Osteoblast (primary cell): Measurements from ENCODE around the gene AVP. TPM values are rescaled to one million over a fixed set of nuclear protein-coding genes. Genes with fewer than 3 reads are reported as not detected.

Experiments
- DNase-seq: peaks from one replicate; pipeline ENCODE4 v3.0.0; 2011; ENCODE audit warnings: low spot score, mixed read lengths; ENCODE audit not compliant: insufficient read length; ENCODE audit errors: missing footprints
- H2AFZ ChIP-seq: 2 replicates; pipeline ENCODE4 v1.6.0; 2011; ENCODE audit warnings: mild to moderate bottlenecking, low read length
- H3K27ac ChIP-seq: 2 replicates; pipeline ENCODE4 v1.5.1; 2011; ENCODE audit warnings: mild to moderate bottlenecking, low read depth, low read length, moderate library complexity
- H3K27me3 ChIP-seq: 2 replicates; pipeline ENCODE4 v1.6.0; 2012; ENCODE audit warnings: mild to moderate bottlenecking, control low read depth, inconsistent platforms, low read length, moderate library complexity; ENCODE audit not compliant: insufficient read depth
- H3K36me3 ChIP-seq: 2 replicates; pipeline ENCODE4 v1.5.1; 2011; ENCODE audit warnings: mild to moderate bottlenecking, low read length, control low read depth, moderate library complexity; ENCODE audit not compliant: insufficient read depth
- H3K4me1 ChIP-seq: 2 replicates; pipeline ENCODE4 v1.5.1; 2011; ENCODE audit warnings: mild to moderate bottlenecking, low read length, control low read depth, moderate library complexity; ENCODE audit not compliant: insufficient read depth
- H3K4me2 ChIP-seq: 2 replicates; pipeline ENCODE4 v1.6.0; 2011; ENCODE audit warnings: mild to moderate bottlenecking, low read length; ENCODE audit not compliant: insufficient read depth
- H3K4me3 ChIP-seq: fragments of 200-600 bp; sonication (generic); 3 replicates; pipeline ENCODE4 v1.5.1; 2012; ENCODE audit warnings: mild to moderate bottlenecking, low read length, inconsistent platforms; ENCODE audit not compliant: insufficient read depth
- H3K79me2 ChIP-seq: 2 replicates; pipeline ENCODE4 v1.6.0; 2012; ENCODE audit warnings: mild to moderate bottlenecking, low read length, control low read depth, inconsistent platforms; ENCODE audit not compliant: insufficient read depth
- H3K9me3 ChIP-seq: 2 replicates; pipeline ENCODE4 v1.5.1; 2011; ENCODE audit warnings: low read depth, low read length, control low read depth
- H4K20me1 ChIP-seq: 2 replicates; pipeline ENCODE4 v1.6.0; 2012; ENCODE audit warnings: mild to moderate bottlenecking, low read length, control low read depth; ENCODE audit not compliant: insufficient read depth
- total RNA-seq: library from RNA; depleted of rRNA; stranded (reverse); fragments of >200 nt; gene quantifications from 2 replicates; pipeline ENCODE4 v1.2.3, GENCODE V29; 2012
- TF ChIP-seq, protein P1 (sequence below): IDR thresholded peaks from 2 replicates; pipeline ENCODE4 v1.5.1; 2011; ENCODE audit warnings: mild to moderate bottlenecking, low read depth, low read length, moderate library complexity; ENCODE audit errors: extremely low read depth

The AVP gene
- total RNA-seq, 1 donor, result not detected

DNA sequence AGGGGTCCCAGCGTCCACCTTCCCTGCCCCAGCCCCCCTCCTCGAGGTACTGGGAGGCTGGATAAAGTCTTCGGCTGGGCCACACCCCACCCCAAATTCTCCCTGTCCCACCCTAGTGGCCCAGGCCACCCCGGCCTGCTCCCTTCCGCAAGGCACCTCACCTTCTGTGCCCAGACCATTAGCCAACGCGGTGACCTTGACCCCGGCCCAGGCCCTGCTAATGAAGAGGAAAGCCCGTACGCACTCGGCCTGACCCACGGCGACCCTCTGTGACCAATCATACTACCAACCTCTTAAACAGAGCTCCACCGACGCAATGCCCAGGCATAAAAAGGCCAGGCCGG is 13.3 kb downstream of the AVP start:
- peaks cover 8% of the 10 kb centered on the region for H3K4me1 ChIP-seq
- peak overlapping the region; percentile 58 for H3K4me2 ChIP-seq
- H2AFZ ChIP-seq, result no peak overlapping the region
- H3K27me3 ChIP-seq, result peaks cover 20% of the 10 kb centered on the region
- no peak overlapping the region for H3K27ac ChIP-seq
- no peaks in the 10 kb centered on the region for H3K79me2 ChIP-seq
- no peaks in the 10 kb centered on the region for H3K9me3 ChIP-seq
- H3K4me3 ChIP-seq, result peak overlapping the region; percentile 54
- TF ChIP-seq, protein P1, sequence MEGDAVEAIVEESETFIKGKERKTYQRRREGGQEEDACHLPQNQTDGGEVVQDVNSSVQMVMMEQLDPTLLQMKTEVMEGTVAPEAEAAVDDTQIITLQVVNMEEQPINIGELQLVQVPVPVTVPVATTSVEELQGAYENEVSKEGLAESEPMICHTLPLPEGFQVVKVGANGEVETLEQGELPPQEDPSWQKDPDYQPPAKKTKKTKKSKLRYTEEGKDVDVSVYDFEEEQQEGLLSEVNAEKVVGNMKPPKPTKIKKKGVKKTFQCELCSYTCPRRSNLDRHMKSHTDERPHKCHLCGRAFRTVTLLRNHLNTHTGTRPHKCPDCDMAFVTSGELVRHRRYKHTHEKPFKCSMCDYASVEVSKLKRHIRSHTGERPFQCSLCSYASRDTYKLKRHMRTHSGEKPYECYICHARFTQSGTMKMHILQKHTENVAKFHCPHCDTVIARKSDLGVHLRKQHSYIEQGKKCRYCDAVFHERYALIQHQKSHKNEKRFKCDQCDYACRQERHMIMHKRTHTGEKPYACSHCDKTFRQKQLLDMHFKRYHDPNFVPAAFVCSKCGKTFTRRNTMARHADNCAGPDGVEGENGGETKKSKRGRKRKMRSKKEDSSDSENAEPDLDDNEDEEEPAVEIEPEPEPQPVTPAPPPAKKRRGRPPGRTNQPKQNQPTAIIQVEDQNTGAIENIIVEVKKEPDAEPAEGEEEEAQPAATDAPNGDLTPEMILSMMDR, result no peak
- no peak for DNase-seq
- no peaks in the 10 kb centered on the region for H3K36me3 ChIP-seq
- H4K20me1 ChIP-seq, result no peaks in the 10 kb centered on the region

DNA sequence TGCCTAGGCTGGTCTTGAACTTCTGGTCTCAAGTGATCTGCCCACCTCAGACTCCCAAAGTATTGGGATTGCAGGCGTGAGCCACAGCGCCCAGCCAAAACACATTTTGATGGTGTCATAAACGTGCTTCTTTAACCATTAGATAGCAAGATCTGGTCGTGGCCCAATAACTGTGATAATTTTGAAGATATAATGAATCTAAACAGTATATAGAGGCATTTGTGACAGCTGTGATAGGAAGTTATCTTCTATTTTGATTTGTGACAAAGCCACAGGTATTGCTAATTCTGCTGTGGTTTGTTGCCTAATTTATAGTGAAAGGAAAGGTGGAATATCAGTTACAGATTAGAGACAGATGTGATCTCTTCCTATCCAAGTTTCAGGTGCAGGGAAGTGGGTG is 13.8 kb downstream of the AVP start:
- Histone ChIP-seq H3K4me3 (no peak overlapping the region), H3K9me3 (no peaks in the 10 kb centered on the region), H4K20me1 (no peaks in the 10 kb centered on the region), H3K27me3 (peaks cover 20% of the 10 kb centered on the region), H3K4me1 (peaks cover 12% of the 10 kb centered on the region), H3K79me2 (no peaks in the 10 kb centered on the region), H3K4me2 (no peak overlapping the region), H3K36me3 (no peaks in the 10 kb centered on the region), H3K27ac (no peak overlapping the region), H2AFZ (no peak overlapping the region)
- no peak for DNase-seq
- TF ChIP-seq, protein P1, result no peak

DNA sequence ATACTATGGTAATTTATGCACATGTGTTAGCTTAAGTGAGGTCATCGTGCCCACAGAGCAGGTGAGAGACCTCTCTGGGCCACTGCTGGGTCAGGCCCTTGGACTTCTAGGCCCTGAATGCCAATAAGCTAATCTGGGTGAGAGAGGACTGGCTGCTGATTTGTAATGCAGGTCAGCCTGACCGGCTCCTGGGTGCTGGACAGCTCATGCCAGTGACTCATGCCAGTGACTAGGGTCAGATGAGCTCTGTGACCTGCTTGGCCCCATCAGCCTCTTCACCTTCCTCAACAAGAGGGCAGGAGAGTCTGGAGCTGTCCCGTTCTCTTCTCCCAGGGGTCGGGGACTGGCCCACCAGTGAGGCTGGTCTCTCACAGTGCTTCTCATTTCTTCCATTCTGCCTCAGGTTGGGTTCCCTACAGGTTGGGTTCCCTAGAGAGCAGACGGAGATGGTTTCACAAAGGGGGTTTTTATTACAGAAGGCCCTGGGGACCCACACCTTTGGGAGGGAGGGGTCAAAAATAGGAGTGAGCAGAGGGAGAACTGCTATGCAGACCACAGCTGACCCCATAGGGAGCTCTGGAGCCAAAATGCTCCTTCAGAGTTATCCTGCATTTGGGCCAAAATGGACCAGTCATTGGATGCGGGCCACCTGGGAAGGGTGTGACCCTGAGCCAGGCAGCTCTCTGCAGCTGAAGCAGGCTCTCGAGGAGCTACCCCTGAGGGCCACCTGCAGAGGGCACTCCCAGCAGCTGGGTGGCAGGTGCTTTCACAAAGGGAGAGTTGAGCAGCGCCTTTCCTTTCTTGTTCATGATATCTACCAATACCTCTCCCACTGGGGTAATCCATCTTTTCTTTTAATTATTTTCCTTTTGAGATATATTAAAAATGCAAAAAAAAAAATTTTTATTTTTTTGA is 15.3 kb downstream of the AVP start:
- DNase-seq, result peak; percentile 86
- Histone ChIP-seq H3K4me2 (no peak overlapping the region), H3K79me2 (no peaks in the 10 kb centered on the region), H3K9me3 (no peaks in the 10 kb centered on the region), H4K20me1 (no peaks in the 10 kb centered on the region), H3K27me3 (peaks cover 20% of the 10 kb centered on the region), H3K4me1 (peaks cover 12% of the 10 kb centered on the region), H3K27ac (no peak overlapping the region), H3K36me3 (no peaks in the 10 kb centered on the region), H3K4me3 (no peak overlapping the region), H2AFZ (no peak overlapping the region)
- TF ChIP-seq, protein P1, result no peak

DNA sequence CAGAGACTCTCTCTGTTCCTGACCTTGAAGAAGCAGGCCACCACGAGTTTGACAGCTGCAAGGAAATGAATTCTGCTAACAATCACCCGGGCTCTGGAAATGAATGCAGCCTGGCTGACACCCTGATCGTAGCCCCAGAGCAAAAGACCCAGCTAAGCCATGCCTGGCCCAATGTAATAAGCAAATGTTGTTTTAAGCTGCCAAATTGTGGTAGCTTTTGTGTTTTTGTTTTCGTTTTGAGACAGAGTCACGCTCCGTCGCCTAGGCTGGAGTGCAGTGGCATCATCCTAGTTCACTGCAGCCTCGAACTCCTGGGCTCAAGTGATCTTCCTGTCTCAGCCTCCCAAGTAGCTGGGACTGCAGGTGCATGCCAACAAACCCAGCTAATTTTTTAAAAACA is 16.4 kb downstream of the AVP start:
- H3K27ac ChIP-seq, result no peak overlapping the region
- H3K4me2 ChIP-seq, result no peak overlapping the region
- H3K9me3 ChIP-seq, result no peaks in the 10 kb centered on the region
- H2AFZ ChIP-seq, result no peak overlapping the region
- H4K20me1 ChIP-seq, result no peaks in the 10 kb centered on the region
- H3K4me3 ChIP-seq, result no peak overlapping the region
- H3K4me1 ChIP-seq, result peaks cover 12% of the 10 kb centered on the region
- DNase-seq, result no peak
- no peaks in the 10 kb centered on the region for H3K36me3 ChIP-seq
- TF ChIP-seq, protein P1, result no peak
- no peaks in the 10 kb centered on the region for H3K79me2 ChIP-seq
- H3K27me3 ChIP-seq, result peaks cover 20% of the 10 kb centered on the region
